Measurements from ENCODE around the gene ADAM12. TPM values are rescaled to one million over a fixed set of nuclear protein-coding genes. Genes with fewer than 3 reads are reported as not detected.

The ADAM12 gene
- total RNA-seq, 1 donor from 2014 or later: 100 TPM

DNA sequence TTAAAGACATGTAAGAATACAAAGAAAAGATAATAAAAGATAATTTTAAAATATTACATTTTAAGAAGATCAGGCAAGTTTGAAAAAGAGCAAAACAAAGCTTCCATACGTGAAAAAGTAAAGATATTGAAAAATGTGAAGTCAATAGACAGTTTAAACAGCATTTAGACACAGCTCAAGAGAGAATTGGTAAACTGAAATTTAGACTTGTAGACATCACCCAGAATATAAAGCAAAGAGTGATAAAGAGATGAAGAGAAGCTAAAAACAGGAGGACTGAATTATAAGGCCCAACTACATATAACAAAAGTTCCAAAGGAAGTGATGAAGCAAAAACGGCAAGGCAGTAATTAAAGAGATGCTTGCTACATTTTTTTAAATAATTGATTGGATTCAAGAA, 13.8 kb downstream of the ADAM12 start:
- no peak overlapping the region for H3K27ac Mint-ChIP-seq (ENCODE audit: unreplicated experiment)
- H3K27ac ChIP-seq (ENCODE audit: low read depth, low read length): no peak overlapping the region
- H4K20me1 ChIP-seq (ENCODE audit: insufficient read depth, low read length): peaks cover 57% of the 10 kb centered on the region
- H3K4me3 ChIP-seq (ENCODE audit: insufficient read depth, low read depth, low read length): no peak overlapping the region
- H3K36me3 ChIP-seq (ENCODE audit: insufficient read depth, low read length): peaks cover 13% of the 10 kb centered on the region
- FAIRE-seq: no peak
- no peak overlapping the region for H3K4me3 Mint-ChIP-seq (ENCODE audit: unreplicated experiment)
- no peaks in the 10 kb centered on the region for H3K27me3 ChIP-seq (ENCODE audit: insufficient read depth, low read length)
- H3K9me3 Mint-ChIP-seq (ENCODE audit: unreplicated experiment): peaks cover 20% of the 10 kb centered on the region
- no peak for DNase-seq (ENCODE audit: low read depth)
- H3K4me2 ChIP-seq (ENCODE audit: low read length): no peak overlapping the region
- H3K4me1 ChIP-seq (ENCODE audit: insufficient read depth, low read length): peaks cover 16% of the 10 kb centered on the region
- TF ChIP-seq, protein P1, sequence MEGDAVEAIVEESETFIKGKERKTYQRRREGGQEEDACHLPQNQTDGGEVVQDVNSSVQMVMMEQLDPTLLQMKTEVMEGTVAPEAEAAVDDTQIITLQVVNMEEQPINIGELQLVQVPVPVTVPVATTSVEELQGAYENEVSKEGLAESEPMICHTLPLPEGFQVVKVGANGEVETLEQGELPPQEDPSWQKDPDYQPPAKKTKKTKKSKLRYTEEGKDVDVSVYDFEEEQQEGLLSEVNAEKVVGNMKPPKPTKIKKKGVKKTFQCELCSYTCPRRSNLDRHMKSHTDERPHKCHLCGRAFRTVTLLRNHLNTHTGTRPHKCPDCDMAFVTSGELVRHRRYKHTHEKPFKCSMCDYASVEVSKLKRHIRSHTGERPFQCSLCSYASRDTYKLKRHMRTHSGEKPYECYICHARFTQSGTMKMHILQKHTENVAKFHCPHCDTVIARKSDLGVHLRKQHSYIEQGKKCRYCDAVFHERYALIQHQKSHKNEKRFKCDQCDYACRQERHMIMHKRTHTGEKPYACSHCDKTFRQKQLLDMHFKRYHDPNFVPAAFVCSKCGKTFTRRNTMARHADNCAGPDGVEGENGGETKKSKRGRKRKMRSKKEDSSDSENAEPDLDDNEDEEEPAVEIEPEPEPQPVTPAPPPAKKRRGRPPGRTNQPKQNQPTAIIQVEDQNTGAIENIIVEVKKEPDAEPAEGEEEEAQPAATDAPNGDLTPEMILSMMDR (IDR thresholded peaks at IDR 0.05; ENCODE audit: insufficient read depth, low read depth, low read length): no peak
- no peak for TF ChIP-seq EZH2 (IDR thresholded peaks at IDR 0.05; ENCODE audit: insufficient read depth, low read length)
- H2AFZ ChIP-seq (ENCODE audit: low read depth, low read length): no peak overlapping the region
- H3K27me3 Mint-ChIP-seq (ENCODE audit: low read depth, unreplicated experiment): no peaks in the 10 kb centered on the region
- H3K9me3 ChIP-seq (ENCODE audit: insufficient read depth, low read depth, low read length): no peaks in the 10 kb centered on the region
- H3K9ac ChIP-seq (ENCODE audit: low read length): no peak overlapping the region
- peaks cover 100% of the 10 kb centered on the region for H3K79me2 ChIP-seq (ENCODE audit: insufficient read depth, low read length)
- peaks cover 24% of the 10 kb centered on the region for H3K4me1 Mint-ChIP-seq (ENCODE audit: low read depth, unreplicated experiment)
- peaks cover 25% of the 10 kb centered on the region for H3K36me3 Mint-ChIP-seq (ENCODE audit: low read depth, unreplicated experiment)

DNA sequence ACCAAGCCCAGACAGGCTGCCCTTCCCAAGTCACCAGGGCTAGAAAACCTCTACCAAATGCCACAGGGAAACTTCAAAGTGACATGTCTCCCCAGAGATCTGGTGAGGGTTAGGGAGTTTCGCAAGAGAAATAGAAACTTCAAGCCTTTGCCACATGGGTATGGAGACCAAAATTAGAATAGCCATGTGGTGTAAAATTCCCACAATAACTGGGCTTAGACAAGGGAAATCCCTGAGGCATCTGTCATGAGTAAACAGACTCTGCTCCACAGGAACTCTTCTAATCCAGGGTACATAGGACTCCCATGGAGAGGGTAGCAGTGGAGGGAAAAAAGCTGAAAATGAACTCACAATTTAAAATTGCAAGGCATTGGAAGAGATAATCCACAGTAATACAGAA, 14.3 kb downstream of the ADAM12 start:
- peaks cover 17% of the 10 kb centered on the region for H3K9me3 Mint-ChIP-seq (ENCODE audit: unreplicated experiment)
- peak overlapping the region; percentile 49 for H3K27ac ChIP-seq (ENCODE audit: low read depth, low read length)
- H3K4me2 ChIP-seq (ENCODE audit: low read length): no peak overlapping the region
- H3K4me3 Mint-ChIP-seq (ENCODE audit: unreplicated experiment): no peak overlapping the region
- H3K36me3 Mint-ChIP-seq (ENCODE audit: low read depth, unreplicated experiment): peaks cover 25% of the 10 kb centered on the region
- H2AFZ ChIP-seq (ENCODE audit: low read depth, low read length): no peak overlapping the region
- TF ChIP-seq EZH2 (IDR thresholded peaks at IDR 0.05; ENCODE audit: insufficient read depth, low read length): no peak
- TF ChIP-seq, protein P1 (IDR thresholded peaks at IDR 0.05; ENCODE audit: insufficient read depth, low read depth, low read length): no peak
- peaks cover 13% of the 10 kb centered on the region for H3K36me3 ChIP-seq (ENCODE audit: insufficient read depth, low read length)
- peaks cover 100% of the 10 kb centered on the region for H3K79me2 ChIP-seq (ENCODE audit: insufficient read depth, low read length)
- no peak overlapping the region for H3K4me3 ChIP-seq (ENCODE audit: insufficient read depth, low read depth, low read length)
- FAIRE-seq (no peak), DNase-seq (ENCODE audit: low read depth) (no peak)
- peaks cover 61% of the 10 kb centered on the region for H4K20me1 ChIP-seq (ENCODE audit: insufficient read depth, low read length)
- no peaks in the 10 kb centered on the region for H3K27me3 ChIP-seq (ENCODE audit: insufficient read depth, low read length)
- H3K27ac Mint-ChIP-seq (ENCODE audit: unreplicated experiment): no peak overlapping the region
- H3K9me3 ChIP-seq (ENCODE audit: insufficient read depth, low read depth, low read length): no peaks in the 10 kb centered on the region
- H3K4me1 Mint-ChIP-seq (ENCODE audit: low read depth, unreplicated experiment): peaks cover 27% of the 10 kb centered on the region
- no peak overlapping the region for H3K9ac ChIP-seq (ENCODE audit: low read length)
- H3K4me1 ChIP-seq (ENCODE audit: insufficient read depth, low read length): peaks cover 16% of the 10 kb centered on the region
- H3K27me3 Mint-ChIP-seq (ENCODE audit: low read depth, unreplicated experiment): no peaks in the 10 kb centered on the region

DNA sequence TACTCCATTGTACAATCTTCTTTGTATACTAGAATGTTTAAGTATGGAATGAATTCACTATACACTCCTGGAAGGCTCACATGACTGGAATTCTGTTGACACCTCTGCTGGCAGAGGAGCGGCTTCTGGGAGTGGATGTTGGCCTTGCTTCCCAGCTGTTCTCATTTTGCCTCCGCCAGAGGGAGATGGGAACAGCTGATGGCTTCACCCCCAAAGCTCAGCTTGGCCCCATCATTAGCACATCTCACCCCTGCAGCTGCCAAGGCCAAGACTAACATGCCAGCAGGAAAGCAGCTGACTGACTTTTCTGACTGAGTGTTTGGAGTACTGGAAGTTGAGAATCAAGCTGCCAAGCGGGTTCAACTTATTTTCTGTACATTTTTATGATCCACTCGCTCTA, 15.1 kb downstream of the ADAM12 start:
- Histone ChIP-seq H3K79me2 (ENCODE audit: insufficient read depth, low read length) (peaks cover 100% of the 10 kb centered on the region), H3K27ac (ENCODE audit: low read depth, low read length) (no peak overlapping the region)
- FAIRE-seq: no peak

More for the DNA sequence above, 15.1 kb downstream of the ADAM12 start:
- Histone ChIP-seq H3K4me2 (ENCODE audit: low read length) (no peak overlapping the region), H3K4me1 (ENCODE audit: insufficient read depth, low read length) (peaks cover 16% of the 10 kb centered on the region), H3K4me3 (ENCODE audit: insufficient read depth, low read depth, low read length) (no peak overlapping the region), H3K9me3 (ENCODE audit: insufficient read depth, low read depth, low read length) (no peaks in the 10 kb centered on the region), H2AFZ (ENCODE audit: low read depth, low read length) (no peak overlapping the region), H4K20me1 (ENCODE audit: insufficient read depth, low read length) (peaks cover 62% of the 10 kb centered on the region), H3K36me3 (ENCODE audit: insufficient read depth, low read length) (peaks cover 13% of the 10 kb centered on the region), H3K27me3 (ENCODE audit: insufficient read depth, low read length) (no peaks in the 10 kb centered on the region), H3K9ac (ENCODE audit: low read length) (no peak overlapping the region)
- H3K27me3 Mint-ChIP-seq (ENCODE audit: low read depth, unreplicated experiment): no peaks in the 10 kb centered on the region
- no peak for DNase-seq (ENCODE audit: low read depth)
- TF ChIP-seq, protein P1 (IDR thresholded peaks at IDR 0.05; ENCODE audit: insufficient read depth, low read depth, low read length): no peak
- TF ChIP-seq EZH2 (IDR thresholded peaks at IDR 0.05; ENCODE audit: insufficient read depth, low read length): no peak
- H3K36me3 Mint-ChIP-seq (ENCODE audit: low read depth, unreplicated experiment): peaks cover 25% of the 10 kb centered on the region
- H3K27ac Mint-ChIP-seq (ENCODE audit: unreplicated experiment): no peak overlapping the region
- H3K4me3 Mint-ChIP-seq (ENCODE audit: unreplicated experiment): no peak overlapping the region
- peaks cover 27% of the 10 kb centered on the region for H3K4me1 Mint-ChIP-seq (ENCODE audit: low read depth, unreplicated experiment)
- peaks cover 15% of the 10 kb centered on the region for H3K9me3 Mint-ChIP-seq (ENCODE audit: unreplicated experiment)

Measured in astrocyte (in vitro differentiated cells and primary cell).